OCI-LY1 (cell line): ENCODE data around the gene PSPC1.

Source experiments
- H2AFZ ChIP-seq: fragments of 200-600 bp; sonication (generic), shearing (Covaris generic); 2 replicates; pipeline ENCODE4 v1.6.0; 2014; ENCODE audit warnings: antibody characterized with exemption, mild to moderate bottlenecking, low read length
- H3F3A ChIP-seq: fragments of 200-600 bp; sonication (generic), shearing (Covaris generic); 2 replicates; pipeline ENCODE4 v1.6.0; 2014; ENCODE audit warnings: mild to moderate bottlenecking, antibody characterized with exemption, low read length, moderate library complexity; ENCODE audit not compliant: insufficient read depth
- H3K27ac ChIP-seq: fragments of 200-600 bp; sonication (generic); 2 replicates; pipeline ENCODE4 v1.5.1; 2014; ENCODE audit warnings: low read length, mixed run types, mild to moderate bottlenecking, low read depth; ENCODE audit not compliant: poor library complexity, severe bottlenecking
- H3K27me3 ChIP-seq: fragments of 200-600 bp; sonication (generic); 2 replicates; pipeline ENCODE4 v1.6.0; 2014; ENCODE audit warnings: antibody characterized with exemption, mild to moderate bottlenecking, low read length, moderate library complexity; ENCODE audit not compliant: insufficient read depth
- H3K36me3 ChIP-seq: fragments of 200-600 bp; sonication (generic); 2 replicates; pipeline ENCODE4 v1.6.1; 2014; ENCODE audit warnings: mild to moderate bottlenecking, antibody characterized with exemption, low read length, moderate library complexity, mixed read lengths; ENCODE audit not compliant: insufficient read depth
- H3K4me1 ChIP-seq: fragments of 200-600 bp; sonication (generic); 2 replicates; pipeline ENCODE4 v1.5.1; 2014; ENCODE audit warnings: mild to moderate bottlenecking, low read length, moderate library complexity; ENCODE audit not compliant: insufficient read depth, severe bottlenecking
- H3K4me2 ChIP-seq: fragments of 200-600 bp; sonication (generic), shearing (Covaris generic); 2 replicates; pipeline ENCODE4 v1.6.1; 2014; ENCODE audit warnings: low read length
- H3K4me3 ChIP-seq: fragments of 200-600 bp; sonication (generic); 2 replicates; pipeline ENCODE4 v1.5.1; 2014; ENCODE audit warnings: low read length, low read depth, mild to moderate bottlenecking, mixed read lengths; ENCODE audit not compliant: poor library complexity, severe bottlenecking
- H3K79me2 ChIP-seq: fragments of 200-600 bp; shearing (Covaris generic); 2 replicates; pipeline ENCODE4 v1.6.1; 2016; ENCODE audit warnings: mixed run types, low read length, mixed read lengths; ENCODE audit not compliant: insufficient read depth
- H3K9ac ChIP-seq: fragments of 200-600 bp; sonication (generic), shearing (Covaris generic); 2 replicates; pipeline ENCODE4 v1.6.1; 2014; ENCODE audit warnings: mild to moderate bottlenecking, low read length, mixed read lengths
- H3K9me2 ChIP-seq: fragments of 200-600 bp; sonication (generic), shearing (Covaris generic); 2 replicates; pipeline ENCODE4 v1.6.1; 2014; ENCODE audit warnings: low read depth, mild to moderate bottlenecking, low read length, mixed read lengths
- H3K9me3 ChIP-seq: fragments of 200-600 bp; shearing (Covaris generic); 2 replicates; pipeline ENCODE4 v1.6.1; 2014; ENCODE audit warnings: low read length, mixed read lengths
- H4K20me1 ChIP-seq: fragments of 200-600 bp; sonication (generic), shearing (Covaris generic); 2 replicates; pipeline ENCODE4 v1.6.0; 2016; ENCODE audit warnings: mild to moderate bottlenecking, low read length; ENCODE audit not compliant: insufficient read depth
- CTCF ChIP-seq: fragments of 200-600 bp; sonication (generic), shearing (Covaris generic); IDR thresholded peaks from 2 replicates; pipeline ENCODE4 v1.5.1; 2017; ENCODE audit warnings: mild to moderate bottlenecking, antibody characterized with exemption, low read length, moderate library complexity, mixed read lengths
- EZH2 ChIP-seq: fragments of 200-600 bp; sonication (generic), shearing (Covaris generic); IDR thresholded peaks from 2 replicates; pipeline ENCODE4 v1.8.0; 2017; ENCODE audit warnings: borderline replicate concordance, mixed run types, mild to moderate bottlenecking, antibody characterized with exemption, low read length, moderate library complexity, mixed read lengths

PSPC1 gene

DNA sequence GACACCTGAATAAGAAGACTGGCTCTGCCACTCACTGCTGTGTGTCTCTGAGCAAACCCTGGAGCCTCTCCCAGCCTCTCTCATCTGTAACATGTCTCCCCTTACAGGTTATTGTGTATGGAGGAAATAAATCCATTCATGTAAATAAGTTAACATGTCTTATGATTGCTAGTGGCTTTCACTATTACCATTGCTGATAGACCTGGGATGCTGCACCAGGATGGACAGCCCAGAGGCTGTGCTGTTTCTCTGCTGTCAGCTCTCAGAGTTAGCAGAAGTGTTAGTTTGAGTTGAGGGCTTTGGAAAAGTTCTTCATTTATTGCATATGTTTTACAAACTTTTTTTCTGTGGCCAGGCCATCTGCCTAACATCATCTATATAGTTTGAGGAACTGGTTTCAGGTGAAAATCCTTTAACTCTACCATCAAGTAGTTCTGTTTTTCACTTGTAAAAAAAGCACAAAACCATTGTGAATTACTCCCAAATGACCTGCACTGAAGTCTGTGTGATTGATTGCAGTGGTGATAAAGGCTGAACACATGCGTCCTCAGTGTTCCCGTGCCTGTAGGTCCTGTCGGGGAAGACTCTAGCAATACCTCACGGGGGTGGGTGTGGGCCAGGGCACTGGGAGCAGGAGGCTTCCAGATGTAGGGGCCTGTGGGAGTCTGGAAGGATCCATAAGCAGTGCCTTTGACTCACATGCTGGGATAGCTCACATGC is 124.7 kb downstream of the PSPC1 start:
- no peaks in the 10 kb centered on the region for H3K4me1 ChIP-seq
- H3K27me3 ChIP-seq, result no peaks in the 10 kb centered on the region
- TF ChIP-seq CTCF, result no peak
- no peak for TF ChIP-seq EZH2
- H3K9me3 ChIP-seq, result no peaks in the 10 kb centered on the region
- no peaks in the 10 kb centered on the region for H3K9me2 ChIP-seq
- H3K4me3 ChIP-seq, result no peak overlapping the region
- no peaks in the 10 kb centered on the region for H4K20me1 ChIP-seq
- H3K79me2 ChIP-seq, result no peaks in the 10 kb centered on the region
- no peak overlapping the region for H2AFZ ChIP-seq
- H3K9ac ChIP-seq, result no peak overlapping the region
- H3K4me2 ChIP-seq, result no peak overlapping the region
- no peak overlapping the region for H3K27ac ChIP-seq
- no peaks in the 10 kb centered on the region for H3F3A ChIP-seq
- peaks cover 38% of the 10 kb centered on the region for H3K36me3 ChIP-seq
